Thyroid gland (tissue), 4 donors: Measurements from ENCODE around the gene TBC1D8.
"Not testable (repeated sequence)": the region's sequence is repeated elsewhere in the genome, so short reads cannot be mapped to it uniquely, and the experiment has no call there.

ENCODE experiments used
- POLR2A ChIP-seq, 2 donors: fragments of 450-650 bp; IDR thresholded peaks; one replicate each; pipeline ENCODE4 v1.6.1; 2017; ENCODE audit warnings: antibody characterized with exemption in 2 of 2, mild to moderate bottlenecking in 2 of 2, moderate library complexity in 1 of 2
- TF ChIP-seq, protein P1 (sequence below), 6 experiments: fragments of 200-600 bp in 3 of 6; fragments of 450-650 bp in 3 of 6; sonication (generic) in 3 of 6; IDR thresholded peaks; one replicate each; pipeline ENCODE4 v1.5.1; 2016 to 2019; ENCODE audit warnings: antibody characterized with exemption in 6 of 6, mild to moderate bottlenecking in 2 of 6, inconsistent platforms in 1 of 6, moderate library complexity in 1 of 6

DNA sequence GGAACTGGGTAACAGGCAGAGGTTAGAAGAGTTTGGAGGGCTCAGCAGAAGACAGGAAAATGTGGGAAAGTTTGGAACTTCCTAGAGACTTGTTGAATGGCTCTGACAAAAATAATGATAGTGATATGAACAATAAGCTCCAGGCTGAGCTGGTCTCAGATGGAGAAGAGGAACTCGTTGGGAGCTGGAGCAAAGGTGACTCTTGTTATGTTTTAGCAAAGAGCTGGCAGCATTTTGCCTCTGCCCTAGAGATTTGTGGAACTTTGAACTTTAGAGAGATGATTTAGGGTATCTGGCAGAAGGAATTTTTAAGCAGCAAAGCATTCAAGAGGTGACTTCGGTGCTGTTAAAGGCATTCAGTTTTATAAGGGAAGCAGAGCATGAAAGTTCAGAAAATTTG, 18.6 kb upstream of the TBC1D8 start:
- TF ChIP-seq, protein P1, sequence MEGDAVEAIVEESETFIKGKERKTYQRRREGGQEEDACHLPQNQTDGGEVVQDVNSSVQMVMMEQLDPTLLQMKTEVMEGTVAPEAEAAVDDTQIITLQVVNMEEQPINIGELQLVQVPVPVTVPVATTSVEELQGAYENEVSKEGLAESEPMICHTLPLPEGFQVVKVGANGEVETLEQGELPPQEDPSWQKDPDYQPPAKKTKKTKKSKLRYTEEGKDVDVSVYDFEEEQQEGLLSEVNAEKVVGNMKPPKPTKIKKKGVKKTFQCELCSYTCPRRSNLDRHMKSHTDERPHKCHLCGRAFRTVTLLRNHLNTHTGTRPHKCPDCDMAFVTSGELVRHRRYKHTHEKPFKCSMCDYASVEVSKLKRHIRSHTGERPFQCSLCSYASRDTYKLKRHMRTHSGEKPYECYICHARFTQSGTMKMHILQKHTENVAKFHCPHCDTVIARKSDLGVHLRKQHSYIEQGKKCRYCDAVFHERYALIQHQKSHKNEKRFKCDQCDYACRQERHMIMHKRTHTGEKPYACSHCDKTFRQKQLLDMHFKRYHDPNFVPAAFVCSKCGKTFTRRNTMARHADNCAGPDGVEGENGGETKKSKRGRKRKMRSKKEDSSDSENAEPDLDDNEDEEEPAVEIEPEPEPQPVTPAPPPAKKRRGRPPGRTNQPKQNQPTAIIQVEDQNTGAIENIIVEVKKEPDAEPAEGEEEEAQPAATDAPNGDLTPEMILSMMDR (IDR thresholded peaks at IDR 0.05): not testable (repeated sequence)
- TF ChIP-seq POLR2A (IDR thresholded peaks at IDR 0.05): not testable (repeated sequence)
